Natural killer cell treated with Interleukin-12 subunit alpha and Interleukin-12 subunit beta and Interleukin-15 and Interleukin-18, amount 100 ng/mL, for 72 hours (primary cell): Measurements from ENCODE around the gene PBX1. TPM values are rescaled to one million over a fixed set of nuclear protein-coding genes. Genes with fewer than 3 reads are reported as not detected.

Experiments used
- ATAC-seq, 2 donors: fragments of 150-1000 bp; cut with Tn5 transposase in 1 of 2; sonication (Bioruptor Pico), chemical (Tn5 transposase) in 1 of 2; 2 replicates each; pipeline ENCODE4 v1.10.0; 2021
- DNase-seq: peaks from one replicate; pipeline ENCODE4 v3.0.0; 2022; ENCODE audit warnings: low spot score
- H3K27ac Mint-ChIP-seq, 2 donors: 1 replicate in 1 of 2; 2 replicates in 1 of 2; pipeline ENCODE4 v1.8.0; 2022; ENCODE audit warnings: mixed read lengths in 2 of 2, mild to moderate bottlenecking in 1 of 2, moderate library complexity in 1 of 2
- H3K27me3 Mint-ChIP-seq, 2 donors: 1 replicate in 1 of 2; 2 replicates in 1 of 2; pipeline ENCODE4 v1.8.0; 2022; ENCODE audit warnings: mixed read lengths in 2 of 2
- H3K36me3 Mint-ChIP-seq: one replicate; pipeline ENCODE4 v1.8.0; 2022; ENCODE audit warnings: mixed read lengths
- H3K4me1 Mint-ChIP-seq, 2 donors: 1 replicate in 1 of 2; 2 replicates in 1 of 2; pipeline ENCODE4 v1.8.0; 2022; ENCODE audit warnings: low read depth in 2 of 2, mixed read lengths in 2 of 2, mild to moderate bottlenecking in 1 of 2
- H3K4me3 Mint-ChIP-seq: one replicate; pipeline ENCODE4 v1.8.0; 2022; ENCODE audit warnings: mixed read lengths
- H3K9me3 Mint-ChIP-seq: 2 replicates; pipeline ENCODE4 v1.8.0; 2022; ENCODE audit warnings: mixed read lengths
- total RNA-seq, 2 donors: library from RNA; stranded (reverse); gene quantifications; one replicate each; pipeline ENCODE4 v1.2.3, GENCODE V29; 2022

Gene PBX1
- total RNA-seq, 2 donors from 2014 or later = 0.53 TPM; not detected in 1

DNA sequence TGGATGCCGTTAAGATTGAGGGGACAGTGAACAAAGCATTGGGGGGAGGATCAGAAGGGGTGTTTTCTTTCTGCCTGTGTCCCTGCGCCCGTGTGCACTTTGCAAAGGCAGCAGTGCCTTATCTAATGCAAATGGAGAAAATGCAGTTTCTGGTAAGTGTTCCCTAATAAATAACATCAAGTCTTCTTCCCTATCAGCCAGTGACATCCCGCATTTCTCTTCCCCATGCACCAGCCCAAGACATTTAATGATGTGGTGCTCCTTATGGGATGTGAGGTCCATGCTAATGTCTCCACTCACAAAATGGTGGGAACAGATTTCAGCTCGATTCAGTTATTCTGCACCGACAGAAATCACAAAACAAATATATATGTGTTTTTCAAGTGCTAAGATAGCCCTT, 111.8 kb downstream of the PBX1 start:
- H3K9me3 Mint-ChIP-seq = peaks cover 7% of the 10 kb centered on the region
- no peak overlapping the region for H3K27ac Mint-ChIP-seq
- peaks cover 10% of the 10 kb centered on the region for H3K36me3 Mint-ChIP-seq
- DNase-seq = no peak
- H3K27me3 Mint-ChIP-seq = peaks cover 32 to 39% of the 10 kb centered on the region in 2 donors
- ATAC-seq = no peak
- H3K4me3 Mint-ChIP-seq = no peak overlapping the region
- H3K4me1 Mint-ChIP-seq = no peaks in the 10 kb centered on the region

DNA sequence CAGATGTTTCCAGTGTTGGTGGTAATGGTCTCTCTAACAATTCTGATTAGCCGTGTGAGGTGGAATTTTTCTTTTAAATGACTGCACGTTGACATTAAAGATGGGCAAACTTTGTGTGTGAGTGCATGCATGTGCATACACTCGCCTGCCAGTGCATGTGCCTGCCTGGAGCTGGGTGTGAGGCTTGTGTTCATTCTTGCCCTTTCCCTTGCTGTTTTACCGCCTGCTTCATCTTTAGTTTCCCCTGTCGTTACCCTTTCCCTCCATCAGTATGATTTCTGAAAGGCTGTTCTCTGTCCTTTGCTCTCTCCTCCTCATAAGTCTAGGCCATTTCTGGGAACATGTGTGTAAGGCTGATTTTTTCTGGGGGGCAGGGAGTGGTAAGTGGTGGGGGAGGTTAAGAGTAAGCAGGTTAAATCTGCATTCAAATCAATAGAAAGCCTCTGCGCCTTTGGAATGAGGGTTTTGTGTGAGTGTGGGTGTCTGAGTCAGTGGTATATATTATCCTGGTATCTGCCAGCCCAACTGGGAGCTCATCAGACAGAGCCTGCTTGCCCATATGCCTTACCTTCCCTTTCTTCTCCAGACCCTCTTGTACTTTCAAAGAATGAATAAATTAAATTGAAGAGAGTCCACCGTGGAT, 112.5 kb downstream of the PBX1 start:
- DNase-seq (no peak), ATAC-seq (no peak)
- peaks cover 10% of the 10 kb centered on the region for H3K36me3 Mint-ChIP-seq
- no peaks in the 10 kb centered on the region for H3K4me1 Mint-ChIP-seq
- no peak overlapping the region for H3K27ac Mint-ChIP-seq
- H3K4me3 Mint-ChIP-seq = no peak overlapping the region
- peaks cover 7% of the 10 kb centered on the region for H3K9me3 Mint-ChIP-seq
- H3K27me3 Mint-ChIP-seq = peaks cover 32 to 33% of the 10 kb centered on the region in 2 donors

DNA sequence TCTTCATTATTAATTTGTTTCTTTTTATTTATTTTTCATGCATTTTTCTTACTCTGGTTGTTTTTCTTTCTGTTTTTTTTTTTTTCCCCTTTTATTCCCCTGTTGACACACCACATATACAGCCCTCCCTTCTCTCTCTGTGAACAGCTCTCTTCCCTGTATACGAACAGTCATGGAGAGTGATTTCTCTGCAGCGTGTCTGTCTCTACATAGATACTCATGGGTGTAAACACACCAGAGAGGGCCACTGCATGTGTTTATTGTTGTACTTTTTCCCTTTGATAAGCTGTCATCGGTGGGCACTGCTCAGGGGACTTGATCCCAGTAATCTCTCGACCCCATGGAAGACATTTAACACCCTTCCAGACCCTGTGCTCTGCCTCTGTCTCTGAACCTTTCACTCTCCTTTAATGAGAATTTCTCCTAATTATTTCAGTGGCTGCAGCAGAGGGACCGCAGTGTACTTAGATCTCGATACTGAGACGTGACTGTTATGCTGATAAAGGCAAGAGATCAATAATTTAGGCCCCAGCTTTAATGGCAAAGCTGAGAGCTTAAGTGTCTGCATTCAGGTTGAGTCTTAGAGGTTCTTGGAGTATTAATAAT, 113.1 kb downstream of the PBX1 start:
- ATAC-seq (no peak), DNase-seq (no peak)
- Mint-ChIP-seq H3K27ac (no peak overlapping the region), H3K4me3 (no peak overlapping the region), H3K4me1 (no peaks in the 10 kb centered on the region), H3K36me3 (peaks cover 10% of the 10 kb centered on the region), H3K27me3 (peaks cover 30 to 31% of the 10 kb centered on the region in 2 donors), H3K9me3 (peaks cover 7% of the 10 kb centered on the region)

DNA sequence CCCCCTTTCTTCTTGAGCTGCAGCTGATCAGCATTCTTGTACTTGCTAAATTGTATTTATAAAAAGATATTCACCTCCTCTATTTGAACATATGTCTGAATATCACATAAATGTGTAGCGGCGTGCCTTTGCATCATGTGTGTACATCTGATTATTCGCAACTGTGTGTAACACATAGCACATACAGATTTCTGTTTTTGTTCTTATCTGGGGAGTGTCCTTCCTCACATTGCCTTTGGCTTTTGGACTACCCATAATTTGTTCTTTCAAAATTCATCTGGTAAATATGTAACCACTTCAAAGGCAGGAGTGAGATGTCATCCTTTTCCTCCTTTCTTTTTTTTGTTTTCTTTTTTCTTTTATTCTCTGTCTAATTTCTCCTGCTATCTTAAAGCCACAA, 113.6 kb downstream of the PBX1 start:
- peaks cover 33 to 36% of the 10 kb centered on the region in 2 donors for H3K27me3 Mint-ChIP-seq
- no peak overlapping the region for H3K27ac Mint-ChIP-seq
- H3K4me1 Mint-ChIP-seq = no peaks in the 10 kb centered on the region
- H3K36me3 Mint-ChIP-seq = peaks cover 10% of the 10 kb centered on the region
- H3K9me3 Mint-ChIP-seq = peaks cover 7% of the 10 kb centered on the region
- DNase-seq (no peak), ATAC-seq (no peak)
- H3K4me3 Mint-ChIP-seq = no peak overlapping the region

- ATAC-seq = no peak
These were observed 114.7 kb downstream of the PBX1 start for GRCh38 chr1:164673584-164674214.

DNA sequence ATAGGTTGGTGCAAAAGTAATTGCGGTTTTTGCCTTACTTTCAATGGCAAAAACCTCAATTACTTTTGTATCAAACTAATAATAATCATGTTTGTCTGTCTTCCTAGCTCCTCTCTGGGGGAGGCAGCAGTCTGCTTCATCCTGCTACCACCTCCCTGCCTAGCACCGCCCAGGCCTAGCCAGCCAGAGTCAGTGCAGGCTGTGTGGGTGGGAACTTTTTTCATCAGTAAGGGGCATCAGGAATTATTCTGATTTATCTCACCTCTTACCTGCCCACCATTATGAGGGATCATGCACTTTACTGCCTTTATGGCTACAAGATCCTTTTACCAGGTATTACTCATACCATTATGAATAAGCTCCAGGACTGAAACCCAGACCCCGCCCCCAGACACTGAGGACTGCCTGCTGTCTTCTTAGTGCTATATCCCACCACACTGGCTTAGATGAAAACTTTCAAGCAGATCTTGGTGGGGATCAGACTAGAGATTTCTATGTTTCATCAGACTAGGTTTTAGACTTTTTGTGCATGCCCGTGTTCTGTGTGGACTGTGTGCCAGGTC, 116.4 kb downstream of the PBX1 start:
- peaks cover 22 to 30% of the 10 kb centered on the region in 2 donors for H3K27me3 Mint-ChIP-seq
- H3K4me3 Mint-ChIP-seq = no peak overlapping the region
- H3K4me1 Mint-ChIP-seq = no peaks in the 10 kb centered on the region
- H3K27ac Mint-ChIP-seq = no peak overlapping the region
- H3K9me3 Mint-ChIP-seq = no peaks in the 10 kb centered on the region
- ATAC-seq = no peak
- no peaks in the 10 kb centered on the region for H3K36me3 Mint-ChIP-seq
- no peak for DNase-seq

More at GRCh38 chr1:164673584-164674214, 114.7 kb downstream of the PBX1 start:
- peaks cover 31 to 41% of the 10 kb centered on the region in 2 donors for H3K27me3 Mint-ChIP-seq
- peaks cover 10% of the 10 kb centered on the region for H3K36me3 Mint-ChIP-seq
- peaks cover 7% of the 10 kb centered on the region for H3K9me3 Mint-ChIP-seq
- H3K4me1 Mint-ChIP-seq = no peaks in the 10 kb centered on the region
- DNase-seq = no peak
- H3K27ac Mint-ChIP-seq = no peak overlapping the region
- H3K4me3 Mint-ChIP-seq = no peak overlapping the region

DNA sequence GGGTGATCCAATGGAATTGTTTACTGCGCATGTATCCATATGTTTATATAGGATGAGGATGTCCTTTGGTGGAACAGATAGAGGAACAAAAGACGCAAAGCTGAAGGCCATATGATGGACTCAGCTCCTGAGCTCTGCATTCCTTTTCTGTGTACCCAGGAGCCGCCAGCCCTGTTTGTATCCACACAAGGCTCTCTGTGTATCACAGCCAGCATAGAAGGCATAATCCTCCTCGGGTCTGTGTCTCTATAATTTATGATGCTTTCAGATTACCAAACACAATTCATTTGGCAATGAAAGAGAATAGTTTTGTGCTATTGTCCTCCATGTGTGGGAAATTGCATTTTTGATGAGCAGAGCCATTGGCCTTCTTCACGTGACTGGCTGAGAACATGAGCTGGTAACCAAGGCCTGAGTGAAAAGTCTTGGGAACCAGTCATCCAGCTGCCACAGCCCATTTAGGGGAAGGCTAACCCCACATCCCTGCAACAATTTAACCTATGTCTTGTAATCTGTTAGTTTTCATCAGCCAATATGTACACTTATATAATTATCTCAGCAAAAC, 119.2 kb downstream of the PBX1 start:
- Mint-ChIP-seq H3K4me3 (no peak overlapping the region), H3K9me3 (no peaks in the 10 kb centered on the region), H3K4me1 (no peaks in the 10 kb centered on the region), H3K36me3 (no peaks in the 10 kb centered on the region), H3K27ac (no peak overlapping the region), H3K27me3 (peaks cover 9 to 10% of the 10 kb centered on the region in 2 donors)
- no peak for DNase-seq
- ATAC-seq = no peak

DNA sequence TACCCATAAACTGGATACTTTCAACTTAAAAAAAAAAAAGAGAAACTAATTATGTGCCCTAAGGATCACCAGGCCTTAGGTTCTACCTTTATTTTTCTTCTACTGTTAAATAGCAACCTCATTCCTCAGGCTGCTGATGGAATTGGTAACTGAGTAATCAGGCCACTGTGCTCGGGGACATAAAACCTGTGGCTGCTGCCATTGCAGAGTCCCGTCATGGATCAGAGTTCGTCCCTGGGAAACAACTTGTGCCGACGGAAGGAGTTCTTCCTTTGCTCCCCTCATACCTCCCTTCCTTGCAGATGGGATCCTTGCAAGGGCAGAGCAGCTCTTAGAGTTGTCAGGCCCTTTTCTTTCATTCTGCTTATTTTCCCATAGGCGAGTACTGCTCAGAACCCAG, 123.6 kb downstream of the PBX1 start:
- ATAC-seq = no peak
- Mint-ChIP-seq H3K4me1 (no peaks in the 10 kb centered on the region), H3K27ac (no peak overlapping the region), H3K9me3 (no peaks in the 10 kb centered on the region), H3K36me3 (no peaks in the 10 kb centered on the region), H3K4me3 (no peak overlapping the region), H3K27me3 (peaks cover 6 to 13% of the 10 kb centered on the region in 2 donors)
- DNase-seq = no peak

DNA sequence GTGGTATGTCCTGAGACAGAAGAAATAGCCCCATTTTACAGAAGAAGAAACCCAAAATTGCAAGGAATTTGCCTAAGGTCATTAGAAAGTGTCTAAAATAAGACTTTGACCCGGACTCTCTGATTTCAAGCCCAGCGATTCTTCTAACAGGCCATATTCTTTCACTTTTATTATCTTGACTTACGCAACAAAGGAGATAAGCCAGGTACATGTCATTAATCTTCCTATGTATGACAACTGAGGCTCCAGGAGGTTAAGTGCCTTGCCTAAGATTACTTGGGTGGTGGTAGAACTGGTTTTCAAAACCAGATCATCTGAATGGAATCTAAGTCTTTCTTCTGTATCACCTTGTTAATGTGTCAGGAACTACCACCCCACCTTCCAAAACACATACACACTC, 124.3 kb downstream of the PBX1 start:
- no peak overlapping the region for H3K27ac Mint-ChIP-seq
- H3K4me3 Mint-ChIP-seq = no peak overlapping the region
- H3K4me1 Mint-ChIP-seq = no peaks in the 10 kb centered on the region
- H3K27me3 Mint-ChIP-seq = peaks cover 4 to 8% of the 10 kb centered on the region in 2 donors
- no peaks in the 10 kb centered on the region for H3K9me3 Mint-ChIP-seq
- DNase-seq (no peak), ATAC-seq (no peak)
- no peaks in the 10 kb centered on the region for H3K36me3 Mint-ChIP-seq

GRCh38 chr1:164685266-164686035, 126.5 kb downstream of the PBX1 start:
- no peaks in the 10 kb centered on the region for H3K36me3 Mint-ChIP-seq
- DNase-seq = no peak
- no peak for ATAC-seq
- peaks cover 8 to 12% of the 10 kb centered on the region in 2 donors for H3K27me3 Mint-ChIP-seq
- no peak overlapping the region for H3K27ac Mint-ChIP-seq
- H3K9me3 Mint-ChIP-seq = no peaks in the 10 kb centered on the region
- H3K4me1 Mint-ChIP-seq = no peaks in the 10 kb centered on the region
- no peak overlapping the region for H3K4me3 Mint-ChIP-seq

- Mint-ChIP-seq H3K36me3 (no peaks in the 10 kb centered on the region), H3K27ac (no peak overlapping the region), H3K4me1 (no peaks in the 10 kb centered on the region), H3K9me3 (no peaks in the 10 kb centered on the region), H3K4me3 (no peak overlapping the region), H3K27me3 (peaks cover 8 to 9% of the 10 kb centered on the region in 2 donors)
- DNase-seq (no peak), ATAC-seq (no peak)
These were observed 128.8 kb downstream of the PBX1 start for GRCh38 chr1:164687777-164688176.

DNA sequence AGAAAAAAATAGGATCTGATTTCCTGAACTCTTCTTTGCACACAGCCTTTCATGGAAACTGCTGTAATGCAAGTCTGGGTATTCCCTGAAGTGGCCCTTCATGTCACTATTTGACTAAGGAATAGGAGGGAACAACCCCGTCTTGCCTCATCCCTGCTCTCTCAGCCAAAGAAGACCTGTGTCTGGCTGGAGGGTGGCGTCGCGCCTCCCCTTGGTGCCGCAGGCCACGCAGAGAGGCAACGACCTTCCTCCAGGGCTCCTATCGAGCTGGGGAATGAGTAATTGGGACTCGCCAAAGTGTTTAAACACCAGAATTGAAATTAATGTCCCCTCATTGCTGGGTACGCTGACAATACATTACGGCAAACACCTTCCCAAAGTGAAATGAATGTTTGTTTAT, 129.8 kb downstream of the PBX1 start:
- DNase-seq = no peak
- Mint-ChIP-seq H3K4me1 (no peaks in the 10 kb centered on the region), H3K9me3 (no peaks in the 10 kb centered on the region), H3K27ac (no peak overlapping the region), H3K36me3 (no peaks in the 10 kb centered on the region), H3K27me3 (peaks cover 8 to 9% of the 10 kb centered on the region in 2 donors), H3K4me3 (no peak overlapping the region)
- no peak for ATAC-seq

GRCh38 chr1:164689672-164690511, 130.9 kb downstream of the PBX1 start:
- Mint-ChIP-seq H3K4me1 (no peaks in the 10 kb centered on the region), H3K27ac (no peak overlapping the region), H3K9me3 (no peaks in the 10 kb centered on the region), H3K27me3 (peaks cover 8 to 9% of the 10 kb centered on the region in 2 donors), H3K36me3 (no peaks in the 10 kb centered on the region), H3K4me3 (no peak overlapping the region)
- ATAC-seq (no peak), DNase-seq (no peak)
